WTC11 (cell line): Measurements from ENCODE around the gene CARMIL3. TPM values are rescaled to one million over a fixed set of nuclear protein-coding genes. Genes with fewer than 3 reads are reported as not detected.

Experiments used
- ATAC-seq: fragments of 200-7000 bp; cut with Tn5 transposase; 2 replicates; pipeline ENCODE4 v1.10.0; 2021; ENCODE audit warnings: mild to moderate bottlenecking, moderate library complexity
- CTCF ChIA-PET: fragments of 300-600 bp; sonication (Branson Sonifier 250); formaldehyde crosslinking; loops from one replicate; lab custom pipeline; 2021; ENCODE audit warnings: antibody characterized with exemption; lab: Charles Lee
- POLR2A ChIA-PET: fragments of 350-600 bp; sonication (Branson Sonifier 250); formaldehyde crosslinking; loops from one replicate; lab custom pipeline; 2021; ENCODE audit warnings: antibody characterized with exemption; lab: Charles Lee
- DNase-seq: peaks from one replicate; pipeline ENCODE4 v3.0.0; 2021; ENCODE audit warnings: low spot score
- H3K27ac Mint-ChIP-seq: 2 replicates; pipeline ENCODE4 v1.8.0; 2021; ENCODE audit warnings: mixed read lengths
- H3K27me3 Mint-ChIP-seq: 2 replicates; pipeline ENCODE4 v1.8.0; 2021; ENCODE audit warnings: low read depth, mild to moderate bottlenecking, moderate library complexity, mixed read lengths
- H3K36me3 Mint-ChIP-seq: 2 replicates; pipeline ENCODE4 v1.8.0; 2021; ENCODE audit warnings: mixed read lengths
- H3K4me1 Mint-ChIP-seq: 2 replicates; pipeline ENCODE4 v1.8.0; 2022; ENCODE audit warnings: mixed read lengths
- H3K4me3 Mint-ChIP-seq: 2 replicates; pipeline ENCODE4 v1.8.0; 2021; ENCODE audit warnings: mild to moderate bottlenecking, moderate library complexity, mixed read lengths
- H3K9me3 Mint-ChIP-seq: 2 replicates; pipeline ENCODE4 v1.8.0; 2021; ENCODE audit warnings: mixed read lengths
- ATF1 ChIP-seq: sonication (generic); formaldehyde crosslinking; IDR thresholded peaks from 2 replicates; pipeline ENCODE4 v1.8.1; 2023; ENCODE audit warnings: mild to moderate bottlenecking, moderate library complexity, missing genetic modification reagents
- E2F5 ChIP-seq: sonication (generic); formaldehyde crosslinking; IDR thresholded peaks from 2 replicates; pipeline ENCODE4 v1.8.1; 2022; ENCODE audit warnings: mild to moderate bottlenecking, moderate library complexity, missing genetic modification reagents
- FOXK1 ChIP-seq: sonication (generic); formaldehyde crosslinking; IDR thresholded peaks from 2 replicates; pipeline ENCODE4 v1.8.0; 2022; ENCODE audit warnings: mild to moderate bottlenecking, moderate library complexity, missing genetic modification reagents
- FOXP1 ChIP-seq: sonication (generic); formaldehyde crosslinking; IDR thresholded peaks from 2 replicates; pipeline ENCODE4 v1.8.0; 2022; ENCODE audit warnings: missing genetic modification reagents, mild to moderate bottlenecking, moderate library complexity, borderline replicate concordance
- GRHL2 ChIP-seq: fragments of 250-450 bp; sonication (Bioruptor Pico); IDR thresholded peaks from 2 replicates; pipeline ENCODE4 v1.8.0; 2022; ENCODE audit warnings: mild to moderate bottlenecking, moderate library complexity; ENCODE audit not compliant: insufficient replicate concordance, severe bottlenecking
- IRF2 ChIP-seq: sonication (generic); formaldehyde crosslinking; IDR thresholded peaks from 2 replicates; pipeline ENCODE4 v1.8.0; 2022; ENCODE audit warnings: low read depth, missing genetic modification reagents, borderline replicate concordance
- MLX ChIP-seq: sonication (generic); formaldehyde crosslinking; IDR thresholded peaks from 2 replicates; pipeline ENCODE4 v1.8.1; 2023; ENCODE audit warnings: mild to moderate bottlenecking, missing genetic modification reagents, moderate library complexity
- MYBL2 ChIP-seq: sonication (generic); formaldehyde crosslinking; IDR thresholded peaks from 2 replicates; pipeline ENCODE4 v1.8.1; 2023; ENCODE audit warnings: mild to moderate bottlenecking, moderate library complexity, missing genetic modification reagents
- NR1H2 ChIP-seq: sonication (generic); formaldehyde crosslinking; IDR thresholded peaks from 2 replicates; pipeline ENCODE4 v1.9.0; 2021; ENCODE audit warnings: mild to moderate bottlenecking, moderate library complexity, missing genetic modification reagents
- PRRX2 ChIP-seq: fragments of 250-450 bp; sonication (Bioruptor Pico); IDR thresholded peaks from 2 replicates; pipeline ENCODE4 v1.8.0; 2021; ENCODE audit warnings: mild to moderate bottlenecking
- ZNF138 ChIP-seq: sonication (generic); formaldehyde crosslinking; conservative IDR thresholded peaks from 2 replicates; pipeline ENCODE4 v1.8.1; 2022; ENCODE audit warnings: mild to moderate bottlenecking, moderate library complexity, missing genetic modification reagents
- ZNF416 ChIP-seq: fragments of 250-450 bp; sonication (Bioruptor Pico); IDR thresholded peaks from 2 replicates; pipeline ENCODE4 v1.9.0; 2021; ENCODE audit warnings: mild to moderate bottlenecking, inconsistent platforms
- ZNF423 ChIP-seq: fragments of 250-450 bp; sonication (Bioruptor Pico); IDR thresholded peaks from 2 replicates; pipeline ENCODE4 v2.1.2; 2022; ENCODE audit warnings: mild to moderate bottlenecking, moderate library complexity
- total RNA-seq: library from RNA; stranded (reverse); gene quantifications from 3 replicates; pipeline ENCODE4 v1.2.3, GENCODE V29; 2021
- TF ChIP-seq, protein P1 (sequence below): sonication (generic); formaldehyde crosslinking; IDR thresholded peaks from 2 replicates; pipeline ENCODE4 v1.8.0; 2022; ENCODE audit warnings: mild to moderate bottlenecking, missing genetic modification reagents
- TF ChIP-seq, protein P2 (sequence below): sonication (generic); formaldehyde crosslinking; IDR thresholded peaks from 2 replicates; pipeline ENCODE4 v1.8.1; 2022; ENCODE audit warnings: missing genetic modification reagents, borderline replicate concordance
- TF ChIP-seq, protein P3 (sequence below): fragments of 250-450 bp; sonication (Bioruptor Pico); IDR thresholded peaks from 2 replicates; pipeline ENCODE4 v1.9.0; 2021; ENCODE audit warnings: mild to moderate bottlenecking
- TF ChIP-seq, protein P4 (sequence below): fragments of 250-450 bp; sonication (Bioruptor Pico); IDR thresholded peaks from 2 replicates; pipeline ENCODE4 v1.8.0; 2021; ENCODE audit warnings: mild to moderate bottlenecking
- TF ChIP-seq, protein P5 (sequence below): fragments of 250-450 bp; sonication (Bioruptor Pico); IDR thresholded peaks from 2 replicates; pipeline ENCODE4 v1.9.0; 2021; ENCODE audit warnings: mild to moderate bottlenecking, borderline replicate concordance
- TF ChIP-seq, protein P6 (sequence below): fragments of 250-450 bp; sonication (Bioruptor Pico); IDR thresholded peaks from 2 replicates; pipeline ENCODE4 v1.9.0; 2021; ENCODE audit warnings: mild to moderate bottlenecking
- TF ChIP-seq, protein P7 (sequence below): sonication (generic); formaldehyde crosslinking; conservative IDR thresholded peaks from 2 replicates; pipeline ENCODE4 v1.8.1; 2022; ENCODE audit warnings: mild to moderate bottlenecking, missing genetic modification reagents

The CARMIL3 gene
- total RNA-seq, 1 experiment from 2014 or later: 13.0 TPM

DNA sequence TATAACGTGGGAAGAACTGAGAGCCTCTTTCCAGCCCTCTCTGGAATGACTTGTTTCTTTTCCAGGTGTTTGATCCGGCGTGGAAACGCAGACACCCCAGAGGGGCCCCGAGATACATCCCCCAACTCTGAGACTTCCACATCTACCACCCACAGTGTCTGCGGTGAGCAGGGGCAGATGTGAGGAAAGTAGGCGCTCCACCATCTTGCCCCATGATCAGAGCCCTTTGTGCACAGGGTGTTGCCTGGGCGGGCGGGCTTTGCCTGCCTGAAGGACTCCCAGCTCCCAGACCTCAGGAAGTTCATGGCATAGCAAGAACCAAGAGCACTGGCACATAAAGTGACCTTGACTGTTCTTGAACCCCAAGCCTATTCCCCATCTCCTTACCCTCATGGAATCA is 2.8 kb downstream of the CARMIL3 start:
- DNase-seq (no peak), ATAC-seq (no peak)
- Mint-ChIP-seq H3K4me1 (peaks cover 24% of the 10 kb centered on the region), H3K9me3 (no peaks in the 10 kb centered on the region), H3K36me3 (no peaks in the 10 kb centered on the region), H3K27ac (no peak overlapping the region), H3K27me3 (no peaks in the 10 kb centered on the region; the same call in 1 of the 2 replicates), H3K4me3 (no peak overlapping the region)
- TF ChIP-seq PRRX2 (CRISPR knock-in tag) (no peak), ATF1 (CRISPR knock-in tag) (no peak), E2F5 (no peak), ZNF423 (CRISPR knock-in tag) (no peak), IRF2 (CRISPR knock-in tag) (no peak), FOXP1 (CRISPR knock-in tag) (no peak), MYBL2 (CRISPR knock-in tag) (no peak), FOXK1 (CRISPR knock-in tag) (no peak), MLX (CRISPR knock-in tag) (no peak), ZNF138 (CRISPR knock-in tag) (no peak), NR1H2 (no peak), ZNF416 (CRISPR knock-in tag) (no peak), GRHL2 (CRISPR knock-in tag) (no peak)
- TF ChIP-seq, protein P1, sequence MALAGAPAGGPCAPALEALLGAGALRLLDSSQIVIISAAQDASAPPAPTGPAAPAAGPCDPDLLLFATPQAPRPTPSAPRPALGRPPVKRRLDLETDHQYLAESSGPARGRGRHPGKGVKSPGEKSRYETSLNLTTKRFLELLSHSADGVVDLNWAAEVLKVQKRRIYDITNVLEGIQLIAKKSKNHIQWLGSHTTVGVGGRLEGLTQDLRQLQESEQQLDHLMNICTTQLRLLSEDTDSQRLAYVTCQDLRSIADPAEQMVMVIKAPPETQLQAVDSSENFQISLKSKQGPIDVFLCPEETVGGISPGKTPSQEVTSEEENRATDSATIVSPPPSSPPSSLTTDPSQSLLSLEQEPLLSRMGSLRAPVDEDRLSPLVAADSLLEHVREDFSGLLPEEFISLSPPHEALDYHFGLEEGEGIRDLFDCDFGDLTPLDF: no peak
- TF ChIP-seq, protein P2, sequence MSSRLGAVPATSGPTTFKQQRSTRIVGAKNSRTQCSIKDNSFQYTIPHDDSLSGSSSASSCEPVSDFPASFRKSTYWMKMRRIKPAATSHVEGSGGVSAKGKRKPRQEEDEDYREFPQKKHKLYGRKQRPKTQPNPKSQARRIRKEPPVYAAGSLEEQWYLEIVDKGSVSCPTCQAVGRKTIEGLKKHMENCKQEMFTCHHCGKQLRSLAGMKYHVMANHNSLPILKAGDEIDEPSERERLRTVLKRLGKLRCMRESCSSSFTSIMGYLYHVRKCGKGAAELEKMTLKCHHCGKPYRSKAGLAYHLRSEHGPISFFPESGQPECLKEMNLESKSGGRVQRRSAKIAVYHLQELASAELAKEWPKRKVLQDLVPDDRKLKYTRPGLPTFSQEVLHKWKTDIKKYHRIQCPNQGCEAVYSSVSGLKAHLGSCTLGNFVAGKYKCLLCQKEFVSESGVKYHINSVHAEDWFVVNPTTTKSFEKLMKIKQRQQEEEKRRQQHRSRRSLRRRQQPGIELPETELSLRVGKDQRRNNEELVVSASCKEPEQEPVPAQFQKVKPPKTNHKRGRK (CRISPR knock-in tag): no peak
- TF ChIP-seq, protein P3, sequence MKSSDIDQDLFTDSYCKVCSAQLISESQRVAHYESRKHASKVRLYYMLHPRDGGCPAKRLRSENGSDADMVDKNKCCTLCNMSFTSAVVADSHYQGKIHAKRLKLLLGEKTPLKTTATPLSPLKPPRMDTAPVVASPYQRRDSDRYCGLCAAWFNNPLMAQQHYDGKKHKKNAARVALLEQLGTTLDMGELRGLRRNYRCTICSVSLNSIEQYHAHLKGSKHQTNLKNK (CRISPR knock-in tag): no peak
- TF ChIP-seq, protein P4, sequence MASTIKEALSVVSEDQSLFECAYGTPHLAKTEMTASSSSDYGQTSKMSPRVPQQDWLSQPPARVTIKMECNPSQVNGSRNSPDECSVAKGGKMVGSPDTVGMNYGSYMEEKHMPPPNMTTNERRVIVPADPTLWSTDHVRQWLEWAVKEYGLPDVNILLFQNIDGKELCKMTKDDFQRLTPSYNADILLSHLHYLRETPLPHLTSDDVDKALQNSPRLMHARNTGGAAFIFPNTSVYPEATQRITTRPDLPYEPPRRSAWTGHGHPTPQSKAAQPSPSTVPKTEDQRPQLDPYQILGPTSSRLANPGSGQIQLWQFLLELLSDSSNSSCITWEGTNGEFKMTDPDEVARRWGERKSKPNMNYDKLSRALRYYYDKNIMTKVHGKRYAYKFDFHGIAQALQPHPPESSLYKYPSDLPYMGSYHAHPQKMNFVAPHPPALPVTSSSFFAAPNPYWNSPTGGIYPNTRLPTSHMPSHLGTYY (CRISPR knock-in tag): no peak
- TF ChIP-seq, protein P5, sequence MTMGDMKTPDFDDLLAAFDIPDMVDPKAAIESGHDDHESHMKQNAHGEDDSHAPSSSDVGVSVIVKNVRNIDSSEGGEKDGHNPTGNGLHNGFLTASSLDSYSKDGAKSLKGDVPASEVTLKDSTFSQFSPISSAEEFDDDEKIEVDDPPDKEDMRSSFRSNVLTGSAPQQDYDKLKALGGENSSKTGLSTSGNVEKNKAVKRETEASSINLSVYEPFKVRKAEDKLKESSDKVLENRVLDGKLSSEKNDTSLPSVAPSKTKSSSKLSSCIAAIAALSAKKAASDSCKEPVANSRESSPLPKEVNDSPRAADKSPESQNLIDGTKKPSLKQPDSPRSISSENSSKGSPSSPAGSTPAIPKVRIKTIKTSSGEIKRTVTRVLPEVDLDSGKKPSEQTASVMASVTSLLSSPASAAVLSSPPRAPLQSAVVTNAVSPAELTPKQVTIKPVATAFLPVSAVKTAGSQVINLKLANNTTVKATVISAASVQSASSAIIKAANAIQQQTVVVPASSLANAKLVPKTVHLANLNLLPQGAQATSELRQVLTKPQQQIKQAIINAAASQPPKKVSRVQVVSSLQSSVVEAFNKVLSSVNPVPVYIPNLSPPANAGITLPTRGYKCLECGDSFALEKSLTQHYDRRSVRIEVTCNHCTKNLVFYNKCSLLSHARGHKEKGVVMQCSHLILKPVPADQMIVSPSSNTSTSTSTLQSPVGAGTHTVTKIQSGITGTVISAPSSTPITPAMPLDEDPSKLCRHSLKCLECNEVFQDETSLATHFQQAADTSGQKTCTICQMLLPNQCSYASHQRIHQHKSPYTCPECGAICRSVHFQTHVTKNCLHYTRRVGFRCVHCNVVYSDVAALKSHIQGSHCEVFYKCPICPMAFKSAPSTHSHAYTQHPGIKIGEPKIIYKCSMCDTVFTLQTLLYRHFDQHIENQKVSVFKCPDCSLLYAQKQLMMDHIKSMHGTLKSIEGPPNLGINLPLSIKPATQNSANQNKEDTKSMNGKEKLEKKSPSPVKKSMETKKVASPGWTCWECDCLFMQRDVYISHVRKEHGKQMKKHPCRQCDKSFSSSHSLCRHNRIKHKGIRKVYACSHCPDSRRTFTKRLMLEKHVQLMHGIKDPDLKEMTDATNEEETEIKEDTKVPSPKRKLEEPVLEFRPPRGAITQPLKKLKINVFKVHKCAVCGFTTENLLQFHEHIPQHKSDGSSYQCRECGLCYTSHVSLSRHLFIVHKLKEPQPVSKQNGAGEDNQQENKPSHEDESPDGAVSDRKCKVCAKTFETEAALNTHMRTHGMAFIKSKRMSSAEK (CRISPR knock-in tag): no peak
- TF ChIP-seq, protein P6, sequence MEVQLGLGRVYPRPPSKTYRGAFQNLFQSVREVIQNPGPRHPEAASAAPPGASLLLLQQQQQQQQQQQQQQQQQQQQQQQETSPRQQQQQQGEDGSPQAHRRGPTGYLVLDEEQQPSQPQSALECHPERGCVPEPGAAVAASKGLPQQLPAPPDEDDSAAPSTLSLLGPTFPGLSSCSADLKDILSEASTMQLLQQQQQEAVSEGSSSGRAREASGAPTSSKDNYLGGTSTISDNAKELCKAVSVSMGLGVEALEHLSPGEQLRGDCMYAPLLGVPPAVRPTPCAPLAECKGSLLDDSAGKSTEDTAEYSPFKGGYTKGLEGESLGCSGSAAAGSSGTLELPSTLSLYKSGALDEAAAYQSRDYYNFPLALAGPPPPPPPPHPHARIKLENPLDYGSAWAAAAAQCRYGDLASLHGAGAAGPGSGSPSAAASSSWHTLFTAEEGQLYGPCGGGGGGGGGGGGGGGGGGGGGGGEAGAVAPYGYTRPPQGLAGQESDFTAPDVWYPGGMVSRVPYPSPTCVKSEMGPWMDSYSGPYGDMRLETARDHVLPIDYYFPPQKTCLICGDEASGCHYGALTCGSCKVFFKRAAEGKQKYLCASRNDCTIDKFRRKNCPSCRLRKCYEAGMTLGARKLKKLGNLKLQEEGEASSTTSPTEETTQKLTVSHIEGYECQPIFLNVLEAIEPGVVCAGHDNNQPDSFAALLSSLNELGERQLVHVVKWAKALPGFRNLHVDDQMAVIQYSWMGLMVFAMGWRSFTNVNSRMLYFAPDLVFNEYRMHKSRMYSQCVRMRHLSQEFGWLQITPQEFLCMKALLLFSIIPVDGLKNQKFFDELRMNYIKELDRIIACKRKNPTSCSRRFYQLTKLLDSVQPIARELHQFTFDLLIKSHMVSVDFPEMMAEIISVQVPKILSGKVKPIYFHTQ (CRISPR knock-in tag): no peak
- TF ChIP-seq, protein P7, sequence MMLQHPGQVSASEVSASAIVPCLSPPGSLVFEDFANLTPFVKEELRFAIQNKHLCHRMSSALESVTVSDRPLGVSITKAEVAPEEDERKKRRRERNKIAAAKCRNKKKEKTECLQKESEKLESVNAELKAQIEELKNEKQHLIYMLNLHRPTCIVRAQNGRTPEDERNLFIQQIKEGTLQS (CRISPR knock-in tag): no peak
- ChIA-PET POLR2A (interaction anchor here (0.9 to 1.1 kb wide), 2 partner anchors 26 to 39 kb away, joined by 4 to 6 read pairs; partner anchors contain the start of gene PCK2), CTCF (interaction anchor here (1.0 to 4.9 kb wide), 3 partner anchors 36 to 55 kb away, joined by 5 to 254 read pairs (median 25); no protein-coding TSS in a partner anchor)
